HepG2 (cell line): ENCODE results near the gene FGA. TPM values are rescaled to one million over a fixed set of nuclear protein-coding genes. Genes with fewer than 3 reads are reported as not detected.
A peak's percentile ranks its signal among the peaks of the same experiment; 100 is the strongest.

ENCODE experiments used
- ETV5 ChIP-seq: IDR thresholded peaks from 2 replicates; pipeline ENCODE4 v1.6.1; 2018; ENCODE audit warnings: missing biosample characterization, missing genetic modification reagents, inconsistent platforms, borderline replicate concordance
- FOSL2 ChIP-seq: sonication (generic); formaldehyde crosslinking; IDR thresholded peaks from 2 replicates; pipeline ENCODE4 v1.4.0; 2020; ENCODE audit warnings: missing genetic modification reagents
- MED1 ChIP-seq: sonication (generic); formaldehyde crosslinking; IDR thresholded peaks from 2 replicates; pipeline ENCODE4 v1.4.0; 2020; ENCODE audit warnings: missing genetic modification reagents
- TBL1XR1 ChIP-seq: fragments of 150-350 bp; IDR thresholded peaks from 2 replicates; pipeline ENCODE4 v1.6.1; 2014; ENCODE audit warnings: borderline replicate concordance, low read length; ENCODE audit not compliant: partially characterized antibody
- TBX2 ChIP-seq: sonication (generic); formaldehyde crosslinking; IDR thresholded peaks from 2 replicates; pipeline ENCODE4 v1.5.0; 2020; ENCODE audit warnings: missing genetic modification reagents, mild to moderate bottlenecking, borderline replicate concordance
- ZBTB20 ChIP-seq: sonication (generic); formaldehyde crosslinking; IDR thresholded peaks from 2 replicates; pipeline ENCODE4 v1.8.1; 2023; ENCODE audit warnings: missing genetic modification reagents, low read depth, mild to moderate bottlenecking, borderline replicate concordance
- ZFAT ChIP-seq: sonication (generic); formaldehyde crosslinking; conservative IDR thresholded peaks from 2 replicates; pipeline ENCODE4 v1.8.1; 2023; ENCODE audit warnings: missing genetic modification reagents, inconsistent platforms
- ZNF230 ChIP-seq: sonication (generic); formaldehyde crosslinking; IDR thresholded peaks from 2 replicates; pipeline ENCODE4 v1.4.0; 2020; ENCODE audit warnings: mild to moderate bottlenecking, missing genetic modification reagents
- ZNF326 ChIP-seq: sonication (generic); formaldehyde crosslinking; IDR thresholded peaks from 2 replicates; pipeline ENCODE4 v1.4.0; 2020; ENCODE audit warnings: missing genetic modification reagents, borderline replicate concordance
- ZNF556 ChIP-seq: sonication (generic); formaldehyde crosslinking; IDR thresholded peaks from 2 replicates; pipeline ENCODE4 v1.4.0; 2020; ENCODE audit warnings: mild to moderate bottlenecking, missing genetic modification reagents, borderline replicate concordance
- ZNF749 ChIP-seq: sonication (generic); formaldehyde crosslinking; IDR thresholded peaks from 2 replicates; pipeline ENCODE4 v1.8.0; 2022; ENCODE audit warnings: mild to moderate bottlenecking, missing genetic modification reagents, moderate library complexity, borderline replicate concordance
- ZNF883 ChIP-seq: sonication (generic); formaldehyde crosslinking; IDR thresholded peaks from 2 replicates; pipeline ENCODE4 v1.5.1; 2020; ENCODE audit warnings: mild to moderate bottlenecking, missing genetic modification reagents; ENCODE audit errors: not compliant biosample characterization
- ZSCAN22 ChIP-seq: sonication (generic); formaldehyde crosslinking; IDR thresholded peaks from 2 replicates; pipeline ENCODE4 v1.4.0; 2020; ENCODE audit warnings: mild to moderate bottlenecking, missing genetic modification reagents
- polyA plus RNA-seq, 8 experiments: library from polyadenylated mRNA; depleted of rRNA in 3 of 8; stranded (reverse) in 7 of 8; unstranded in 1 of 8; fragments of >200 nt; fragmentation: Illumina TruSeq in 4 of 8; extraction: Trizol in 4 of 8; gene quantifications; 2 replicates each; pipeline versions ENCODE4 v1.2.1 to v1.2.3, GENCODE V29; 2011 to 2016; ENCODE audit warnings: low read depth in 4 of 8, missing spikeins in 1 of 8, mixed read lengths in 1 of 8; ENCODE audit not compliant: insufficient read depth in 1 of 8
- total RNA-seq, 5 experiments: library from RNA; depleted of rRNA; stranded (reverse); fragments of >200 nt; fragmentation: Illumina TruSeq; extraction: Trizol; gene quantifications; 2 replicates each; pipeline ENCODE4 v1.2.3, GENCODE V29; 2016; ENCODE audit warnings: low read depth in 1 of 5
- TF ChIP-seq, protein P1 (sequence below): sonication (generic); formaldehyde crosslinking; IDR thresholded peaks from 2 replicates; pipeline ENCODE4 v1.8.1; 2023; ENCODE audit warnings: mild to moderate bottlenecking, inconsistent platforms, moderate library complexity, missing genetic modification reagents, borderline replicate concordance
- TF ChIP-seq, protein P2 (sequence below): sonication (generic); formaldehyde crosslinking; IDR thresholded peaks from 2 replicates; pipeline ENCODE4 v1.4.0; 2020; ENCODE audit warnings: missing genetic modification reagents, mild to moderate bottlenecking, borderline replicate concordance
- TF ChIP-seq, protein P3 (sequence below): sonication (generic); formaldehyde crosslinking; conservative IDR thresholded peaks from 2 replicates; pipeline ENCODE4 v1.8.0; 2022; ENCODE audit warnings: mild to moderate bottlenecking, moderate library complexity, missing genetic modification reagents
- TF ChIP-seq, protein P4 (sequence below): sonication (generic); formaldehyde crosslinking; IDR thresholded peaks from 2 replicates; pipeline ENCODE4 v1.8.1; 2023; ENCODE audit warnings: mild to moderate bottlenecking, missing genetic modification reagents
- TF ChIP-seq, protein P5 (sequence below): IDR thresholded peaks from 2 replicates; pipeline ENCODE4 v1.6.1; 2016; ENCODE audit warnings: missing compliant biosample characterization, missing genetic modification reagents, borderline replicate concordance
- TF ChIP-seq, protein P6 (sequence below): sonication (generic); formaldehyde crosslinking; IDR thresholded peaks from 2 replicates; pipeline ENCODE4 v1.5.0; 2020; ENCODE audit warnings: mild to moderate bottlenecking, missing genetic modification reagents

The FGA gene
- total and polyA plus RNA-seq, 2 of the 13 experiments (the other 11 are each of a cell fraction or from before 2014, with no cell fraction given) = 640 to 1,523 TPM

DNA sequence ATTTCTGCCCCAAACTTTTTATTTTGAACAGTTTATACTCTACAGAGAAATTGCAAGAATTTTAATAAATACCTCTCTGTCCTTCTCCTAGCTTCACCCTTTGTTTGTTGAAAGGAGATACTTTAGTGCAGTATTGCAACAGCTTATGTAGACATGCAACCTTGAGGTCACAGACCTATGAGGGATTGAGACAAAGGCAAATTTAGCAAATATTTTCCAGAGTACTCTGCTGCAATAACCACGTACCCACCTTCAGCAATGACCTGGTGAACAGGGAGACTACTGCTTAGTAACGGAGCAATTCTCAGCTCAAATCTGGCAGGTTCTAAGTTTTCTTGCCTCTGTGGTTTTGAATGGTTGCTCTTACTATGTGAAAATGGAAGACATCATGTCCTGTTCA is 13.2 kb downstream of the FGA start (continued):
- TF ChIP-seq ZBTB20 (CRISPR knock-in tag) (peak; percentile 71; the same call in 1 of the 2 replicates), TBX2 (CRISPR knock-in tag) (peak; percentile 81), ZNF230 (CRISPR knock-in tag) (no peak), ZNF556 (CRISPR knock-in tag) (no peak), ZFAT (CRISPR knock-in tag) (no peak), FOSL2 (CRISPR knock-in tag) (peak; percentile 77), MED1 (CRISPR knock-in tag) (peak; percentile 95), ZNF326 (CRISPR knock-in tag) (no peak), ZNF749 (CRISPR knock-in tag) (no peak), ZNF883 (no peak), ETV5 (CRISPR knock-in tag) (peak; percentile 47; the same call in 1 of the 2 replicates), ZSCAN22 (CRISPR knock-in tag) (no peak), TBL1XR1 (peak; percentile 87)
- TF ChIP-seq, protein P1, sequence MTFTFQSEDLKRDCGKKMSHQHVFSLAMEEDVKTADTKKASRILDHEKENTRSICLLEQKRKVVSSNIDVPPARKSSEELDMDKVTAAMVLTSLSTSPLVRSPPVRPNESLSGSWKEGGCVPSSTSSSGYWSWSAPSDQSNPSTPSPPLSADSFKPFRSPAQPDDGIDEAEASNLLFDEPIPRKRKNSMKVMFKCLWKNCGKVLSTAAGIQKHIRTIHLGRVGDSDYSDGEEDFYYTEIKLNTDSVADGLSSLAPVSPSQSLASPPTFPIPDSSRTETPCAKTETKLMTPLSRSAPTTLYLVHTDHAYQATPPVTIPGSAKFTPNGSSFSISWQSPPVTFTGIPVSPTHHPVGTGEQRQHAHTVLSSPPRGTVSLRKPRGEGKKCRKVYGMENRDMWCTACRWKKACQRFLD (CRISPR knock-in tag) = no peak
- TF ChIP-seq, protein P2, sequence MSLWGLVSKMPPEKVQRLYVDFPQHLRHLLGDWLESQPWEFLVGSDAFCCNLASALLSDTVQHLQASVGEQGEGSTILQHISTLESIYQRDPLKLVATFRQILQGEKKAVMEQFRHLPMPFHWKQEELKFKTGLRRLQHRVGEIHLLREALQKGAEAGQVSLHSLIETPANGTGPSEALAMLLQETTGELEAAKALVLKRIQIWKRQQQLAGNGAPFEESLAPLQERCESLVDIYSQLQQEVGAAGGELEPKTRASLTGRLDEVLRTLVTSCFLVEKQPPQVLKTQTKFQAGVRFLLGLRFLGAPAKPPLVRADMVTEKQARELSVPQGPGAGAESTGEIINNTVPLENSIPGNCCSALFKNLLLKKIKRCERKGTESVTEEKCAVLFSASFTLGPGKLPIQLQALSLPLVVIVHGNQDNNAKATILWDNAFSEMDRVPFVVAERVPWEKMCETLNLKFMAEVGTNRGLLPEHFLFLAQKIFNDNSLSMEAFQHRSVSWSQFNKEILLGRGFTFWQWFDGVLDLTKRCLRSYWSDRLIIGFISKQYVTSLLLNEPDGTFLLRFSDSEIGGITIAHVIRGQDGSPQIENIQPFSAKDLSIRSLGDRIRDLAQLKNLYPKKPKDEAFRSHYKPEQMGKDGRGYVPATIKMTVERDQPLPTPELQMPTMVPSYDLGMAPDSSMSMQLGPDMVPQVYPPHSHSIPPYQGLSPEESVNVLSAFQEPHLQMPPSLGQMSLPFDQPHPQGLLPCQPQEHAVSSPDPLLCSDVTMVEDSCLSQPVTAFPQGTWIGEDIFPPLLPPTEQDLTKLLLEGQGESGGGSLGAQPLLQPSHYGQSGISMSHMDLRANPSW = peak; percentile 50; the same call in 1 of the 2 replicates
- TF ChIP-seq, protein P3, sequence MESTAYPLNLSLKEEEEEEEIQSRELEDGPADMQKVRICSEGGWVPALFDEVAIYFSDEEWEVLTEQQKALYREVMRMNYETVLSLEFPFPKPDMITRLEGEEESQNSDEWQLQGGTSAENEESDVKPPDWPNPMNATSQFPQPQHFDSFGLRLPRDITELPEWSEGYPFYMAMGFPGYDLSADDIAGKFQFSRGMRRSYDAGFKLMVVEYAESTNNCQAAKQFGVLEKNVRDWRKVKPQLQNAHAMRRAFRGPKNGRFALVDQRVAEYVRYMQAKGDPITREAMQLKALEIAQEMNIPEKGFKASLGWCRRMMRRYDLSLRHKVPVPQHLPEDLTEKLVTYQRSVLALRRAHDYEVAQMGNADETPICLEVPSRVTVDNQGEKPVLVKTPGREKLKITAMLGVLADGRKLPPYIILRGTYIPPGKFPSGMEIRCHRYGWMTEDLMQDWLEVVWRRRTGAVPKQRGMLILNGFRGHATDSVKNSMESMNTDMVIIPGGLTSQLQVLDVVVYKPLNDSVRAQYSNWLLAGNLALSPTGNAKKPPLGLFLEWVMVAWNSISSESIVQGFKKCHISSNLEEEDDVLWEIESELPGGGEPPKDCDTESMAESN (CRISPR knock-in tag) = no peak
- TF ChIP-seq, protein P4, sequence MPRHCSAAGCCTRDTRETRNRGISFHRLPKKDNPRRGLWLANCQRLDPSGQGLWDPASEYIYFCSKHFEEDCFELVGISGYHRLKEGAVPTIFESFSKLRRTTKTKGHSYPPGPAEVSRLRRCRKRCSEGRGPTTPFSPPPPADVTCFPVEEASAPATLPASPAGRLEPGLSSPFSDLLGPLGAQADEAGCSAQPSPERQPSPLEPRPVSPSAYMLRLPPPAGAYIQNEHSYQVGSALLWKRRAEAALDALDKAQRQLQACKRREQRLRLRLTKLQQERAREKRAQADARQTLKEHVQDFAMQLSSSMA (CRISPR knock-in tag) = no peak
- TF ChIP-seq, protein P5, sequence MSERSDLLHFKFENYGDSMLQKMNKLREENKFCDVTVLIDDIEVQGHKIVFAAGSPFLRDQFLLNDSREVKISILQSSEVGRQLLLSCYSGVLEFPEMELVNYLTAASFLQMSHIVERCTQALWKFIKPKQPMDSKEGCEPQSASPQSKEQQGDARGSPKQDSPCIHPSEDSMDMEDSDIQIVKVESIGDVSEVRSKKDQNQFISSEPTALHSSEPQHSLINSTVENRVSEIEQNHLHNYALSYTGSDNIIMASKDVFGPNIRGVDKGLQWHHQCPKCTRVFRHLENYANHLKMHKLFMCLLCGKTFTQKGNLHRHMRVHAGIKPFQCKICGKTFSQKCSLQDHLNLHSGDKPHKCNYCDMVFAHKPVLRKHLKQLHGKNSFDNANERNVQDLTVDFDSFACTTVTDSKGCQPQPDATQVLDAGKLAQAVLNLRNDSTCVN = no peak
- TF ChIP-seq, protein P6, sequence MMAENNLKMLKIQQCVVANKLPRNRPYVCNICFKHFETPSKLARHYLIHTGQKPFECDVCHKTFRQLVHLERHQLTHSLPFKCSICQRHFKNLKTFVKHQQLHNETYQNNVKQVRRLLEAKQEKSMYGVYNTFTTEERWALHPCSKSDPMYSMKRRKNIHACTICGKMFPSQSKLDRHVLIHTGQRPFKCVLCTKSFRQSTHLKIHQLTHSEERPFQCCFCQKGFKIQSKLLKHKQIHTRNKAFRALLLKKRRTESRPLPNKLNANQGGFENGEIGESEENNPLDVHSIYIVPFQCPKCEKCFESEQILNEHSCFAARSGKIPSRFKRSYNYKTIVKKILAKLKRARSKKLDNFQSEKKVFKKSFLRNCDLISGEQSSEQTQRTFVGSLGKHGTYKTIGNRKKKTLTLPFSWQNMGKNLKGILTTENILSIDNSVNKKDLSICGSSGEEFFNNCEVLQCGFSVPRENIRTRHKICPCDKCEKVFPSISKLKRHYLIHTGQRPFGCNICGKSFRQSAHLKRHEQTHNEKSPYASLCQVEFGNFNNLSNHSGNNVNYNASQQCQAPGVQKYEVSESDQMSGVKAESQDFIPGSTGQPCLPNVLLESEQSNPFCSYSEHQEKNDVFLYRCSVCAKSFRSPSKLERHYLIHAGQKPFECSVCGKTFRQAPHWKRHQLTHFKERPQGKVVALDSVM (CRISPR knock-in tag) = 0 out of 2 replicates have a peak, but pooled peaks have one; percentile 21
